Measurements from ENCODE around the gene GTF2F1. TPM values are rescaled to one million over a fixed set of nuclear protein-coding genes. Genes with fewer than 3 reads are reported as not detected.

Gene GTF2F1
- total RNA-seq, 4 donors from 2014 or later = 42.2 to 166 (median 56.1) TPM

- intact Hi-C loops (cut with DNase I; ENCODE audit: low total_unique reads) = no loop called here
- Histone ChIP-seq H3K27ac (no peak overlapping the region), H3K4me1 (peaks cover 3 to 10% (median 5%) of the 10 kb centered on the region in 4 donors), H3K4me3 (no peak overlapping the region), H3K27me3 (no peaks in the 10 kb centered on the region), H3K9me3 (no peaks in the 10 kb centered on the region), H3K36me3 (peaks cover 0 to 48% (median 16%) of the 10 kb centered on the region in 4 donors)
- no peak for DNase-seq
- WGBS, 2 donors (ENCODE audit: low coverage in 1 of 2) = 94% methylated on average over 19 of the region's 19 CpGs; no CpG with 5 or more reads in 1 of the 2 donors
- in situ Hi-C loops (cut with MboI; ENCODE audit: low pct_ligation_motif_present in 1 of 4, low pct_unique_long_range_greater_than_20kb in 1 of 4, low sequenced_read_pairs in 3 of 4) = no loop called here
- TF ChIP-seq POLR2AphosphoS5 (IDR thresholded peaks at IDR 0.05) = no peak
- TF ChIP-seq CTCF (IDR thresholded peaks at IDR 0.05) = no peak
Measured at GRCh38 chr19:6387372-6387771, 5.6 kb downstream of the GTF2F1 start.

- Histone ChIP-seq H3K27me3 (no peaks in the 10 kb centered on the region), H3K9me3 (no peaks in the 10 kb centered on the region), H3K4me1 (no peaks in the 10 kb centered on the region), H3K36me3 (peaks cover 0 to 65% (median 29%) of the 10 kb centered on the region in 4 donors), H3K27ac (no peak overlapping the region), H3K4me3 (no peak overlapping the region)
- DNase-seq = no peak
- intact Hi-C loops (cut with DNase I; ENCODE audit: low total_unique reads) (no loop called here), in situ Hi-C loops (cut with MboI; ENCODE audit: low pct_ligation_motif_present in 1 of 4, low pct_unique_long_range_greater_than_20kb in 1 of 4, low sequenced_read_pairs in 3 of 4) (no loop called here)
- WGBS, 2 donors (ENCODE audit: low coverage in 1 of 2) = 90 to 96% methylated on average over 3 to 4 of the region's 4 CpGs
- TF ChIP-seq EP300 (IDR thresholded peaks at IDR 0.05; ENCODE audit: low read depth) = no peak
- TF ChIP-seq CTCF (IDR thresholded peaks at IDR 0.05) = no peak
- no peak for TF ChIP-seq POLR2AphosphoS5 (IDR thresholded peaks at IDR 0.05)
- TF ChIP-seq POLR2A (IDR thresholded peaks at IDR 0.05) = no peak
Measured at GRCh38 chr19:6384381-6384780, 8.6 kb downstream of the GTF2F1 start.

GRCh38 chr19:6383188-6383587, 9.8 kb downstream of the GTF2F1 start:
- no peak for DNase-seq
- Histone ChIP-seq H3K27ac (no peak overlapping the region), H3K36me3 (peaks cover 0 to 54% (median 23%) of the 10 kb centered on the region in 4 donors), H3K9me3 (no peaks in the 10 kb centered on the region), H3K27me3 (no peaks in the 10 kb centered on the region), H3K4me1 (no peaks in the 10 kb centered on the region), H3K4me3 (no peak overlapping the region)
- in situ Hi-C loops (cut with MboI; ENCODE audit: low pct_ligation_motif_present in 1 of 4, low pct_unique_long_range_greater_than_20kb in 1 of 4, low sequenced_read_pairs in 3 of 4) (no loop called here), intact Hi-C loops (cut with DNase I; ENCODE audit: low total_unique reads) (no loop called here)
- WGBS, 2 donors (ENCODE audit: low coverage in 1 of 2) = 94% methylated on average over 19 of the region's 19 CpGs; no CpG with 5 or more reads in 1 of the 2 donors
- TF ChIP-seq POLR2A (IDR thresholded peaks at IDR 0.05) (no peak), POLR2AphosphoS5 (IDR thresholded peaks at IDR 0.05) (no peak), EP300 (IDR thresholded peaks at IDR 0.05; ENCODE audit: low read depth) (no peak), CTCF (IDR thresholded peaks at IDR 0.05) (no peak)

GRCh38 chr19:6381030-6381750, 11.8 kb downstream of the GTF2F1 start:
- 97% methylated on average over 15 to 40 of the region's 40 CpGs for WGBS, 2 donors (ENCODE audit: low coverage in 1 of 2)
- in situ Hi-C loops (cut with MboI; ENCODE audit: low pct_ligation_motif_present in 1 of 4, low pct_unique_long_range_greater_than_20kb in 1 of 4, low sequenced_read_pairs in 3 of 4) = no loop called here
- H3K4me1 ChIP-seq = no peaks in the 10 kb centered on the region
- TF ChIP-seq POLR2AphosphoS5 (IDR thresholded peaks at IDR 0.05) (no peak), POLR2A (IDR thresholded peaks at IDR 0.05) (no peak), CTCF (IDR thresholded peaks at IDR 0.05) (no peak), EP300 (IDR thresholded peaks at IDR 0.05; ENCODE audit: low read depth) (no peak)
- H3K27me3 ChIP-seq = no peaks in the 10 kb centered on the region
- no peak for DNase-seq
- intact Hi-C loops (cut with DNase I; ENCODE audit: low total_unique reads) = no loop called here
- no peak overlapping the region for H3K4me3 ChIP-seq
- peaks cover 0 to 44% (median 20%) of the 10 kb centered on the region in 4 donors for H3K36me3 ChIP-seq
- H3K27ac ChIP-seq = no peak overlapping the region
- H3K9me3 ChIP-seq = no peaks in the 10 kb centered on the region

Data from transverse colon (tissue), 4 donors.